Activated T-cell treated with anti-CD3 and anti-CD28 coated beads for 4 hours (primary cell): ENCODE data around the gene SNX32.
"Not testable (repeated sequence)": the region's sequence is repeated elsewhere in the genome, so short reads cannot be mapped to it uniquely, and the experiment has no call there.

Source experiments
- DNase-seq: peaks from one replicate; pipeline ENCODE4 v3.0.0-alpha.2; 2020

Gene SNX32

DNA sequence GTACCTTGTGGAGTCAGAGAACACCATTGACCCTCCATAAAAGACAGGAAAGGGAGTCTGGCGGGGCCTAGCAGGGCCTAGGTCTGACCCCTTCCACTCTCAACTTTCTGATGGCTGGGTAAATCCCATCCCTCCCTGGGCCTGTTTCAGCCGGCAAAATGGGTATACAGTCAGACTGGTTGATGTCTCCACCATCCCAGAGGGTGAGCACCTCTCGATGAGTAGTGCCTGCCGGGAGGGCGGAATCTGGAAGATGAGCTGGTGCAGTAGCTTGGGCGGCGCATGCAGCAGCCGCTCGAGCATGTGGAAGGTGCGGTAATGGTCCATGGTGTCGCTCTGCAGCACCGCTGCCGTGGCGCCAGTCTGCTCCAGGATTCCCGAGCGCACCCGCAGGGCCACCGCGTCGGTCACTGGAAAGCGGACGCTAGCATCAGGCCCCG lies 54.0 kb downstream of the SNX32 start:
- no peak for DNase-seq

DNA sequence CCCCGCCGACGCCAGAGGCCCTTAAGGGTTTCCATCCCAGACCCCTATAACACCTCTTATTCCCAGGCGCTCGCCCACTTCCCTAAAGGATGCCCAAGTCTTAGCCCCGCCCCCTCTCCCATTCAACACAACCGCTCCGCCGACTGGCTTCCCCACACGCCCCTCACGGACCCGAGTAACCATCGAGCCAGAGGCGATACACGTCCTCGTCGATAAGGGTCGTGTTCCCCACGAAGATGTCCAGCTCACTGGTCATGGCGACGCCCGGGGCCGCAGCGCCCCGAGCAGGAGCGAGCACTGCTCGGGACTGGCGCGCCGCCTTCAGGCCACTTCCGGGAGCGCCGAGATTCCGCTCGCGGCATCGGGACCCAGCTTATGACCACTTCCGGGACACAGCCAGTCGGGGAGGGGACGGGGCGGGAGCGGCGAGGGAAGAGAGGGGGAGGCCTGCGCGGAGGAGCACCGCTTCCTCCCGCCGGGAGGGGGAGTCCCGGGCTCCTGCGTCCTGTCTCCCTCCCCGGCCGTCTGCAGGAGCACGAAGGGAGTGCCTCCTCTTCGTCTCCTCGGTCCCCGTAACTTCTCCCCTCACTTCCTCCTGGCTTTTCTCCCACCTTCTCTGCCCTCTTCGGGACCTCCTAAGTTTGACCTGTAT lies 54.5 kb downstream of the SNX32 start, which contains the start of gene FIBP:
Gene FIBP (minus strand): TSS at position 309 of the 652 bp plus-strand sequence. CDS start 53 bp downstream, at position 256.
- DNase-seq, result peak; percentile 89

DNA sequence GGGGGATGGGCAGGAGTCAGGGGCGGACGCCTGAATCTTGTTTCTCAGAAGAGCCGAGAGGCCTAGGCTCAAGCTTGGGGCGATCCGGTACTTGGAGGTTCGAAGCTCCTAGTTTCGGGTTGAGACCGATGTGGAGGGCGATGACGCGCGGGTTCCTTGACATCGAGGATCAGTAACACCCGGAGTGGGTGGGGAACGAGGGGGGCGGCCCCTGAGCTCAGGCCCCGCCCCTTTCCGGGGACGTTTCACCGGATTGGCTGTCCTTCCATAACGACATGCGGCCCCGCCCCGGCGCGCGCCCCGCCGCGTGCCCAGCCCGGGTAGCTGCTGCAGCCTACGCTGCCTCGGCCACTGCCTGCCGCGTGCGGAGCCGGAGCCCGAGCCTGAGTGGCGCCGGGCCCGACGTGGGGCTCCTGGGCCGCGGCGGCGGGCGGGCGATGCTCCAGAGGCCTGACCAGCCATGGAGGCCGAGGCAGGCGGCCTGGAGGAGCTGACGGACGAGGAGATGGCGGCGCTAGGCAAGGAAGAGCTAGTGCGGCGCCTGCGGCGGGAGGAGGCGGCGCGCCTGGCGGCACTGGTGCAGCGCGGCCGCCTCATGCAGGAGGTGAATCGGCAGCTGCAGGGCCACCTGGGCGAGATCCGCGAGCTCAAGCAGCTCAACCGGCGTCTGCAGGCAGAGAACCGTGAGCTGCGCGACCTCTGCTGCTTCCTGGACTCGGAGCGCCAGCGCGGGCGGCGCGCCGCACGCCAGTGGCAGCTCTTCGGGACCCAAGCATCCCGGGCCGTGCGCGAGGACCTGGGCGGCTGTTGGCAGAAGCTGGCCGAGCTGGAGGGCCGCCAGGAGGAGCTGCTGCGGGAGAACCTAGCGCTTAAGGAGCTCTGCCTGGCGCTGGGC lies 56.8 kb downstream of the SNX32 start, which contains the start of gene CCDC85B:
Gene CCDC85B (plus strand): TSS at position 350 of the 895 bp plus-strand sequence. CDS start 111 bp downstream, at position 461.
- DNase-seq, result peak; percentile 99

DNA sequence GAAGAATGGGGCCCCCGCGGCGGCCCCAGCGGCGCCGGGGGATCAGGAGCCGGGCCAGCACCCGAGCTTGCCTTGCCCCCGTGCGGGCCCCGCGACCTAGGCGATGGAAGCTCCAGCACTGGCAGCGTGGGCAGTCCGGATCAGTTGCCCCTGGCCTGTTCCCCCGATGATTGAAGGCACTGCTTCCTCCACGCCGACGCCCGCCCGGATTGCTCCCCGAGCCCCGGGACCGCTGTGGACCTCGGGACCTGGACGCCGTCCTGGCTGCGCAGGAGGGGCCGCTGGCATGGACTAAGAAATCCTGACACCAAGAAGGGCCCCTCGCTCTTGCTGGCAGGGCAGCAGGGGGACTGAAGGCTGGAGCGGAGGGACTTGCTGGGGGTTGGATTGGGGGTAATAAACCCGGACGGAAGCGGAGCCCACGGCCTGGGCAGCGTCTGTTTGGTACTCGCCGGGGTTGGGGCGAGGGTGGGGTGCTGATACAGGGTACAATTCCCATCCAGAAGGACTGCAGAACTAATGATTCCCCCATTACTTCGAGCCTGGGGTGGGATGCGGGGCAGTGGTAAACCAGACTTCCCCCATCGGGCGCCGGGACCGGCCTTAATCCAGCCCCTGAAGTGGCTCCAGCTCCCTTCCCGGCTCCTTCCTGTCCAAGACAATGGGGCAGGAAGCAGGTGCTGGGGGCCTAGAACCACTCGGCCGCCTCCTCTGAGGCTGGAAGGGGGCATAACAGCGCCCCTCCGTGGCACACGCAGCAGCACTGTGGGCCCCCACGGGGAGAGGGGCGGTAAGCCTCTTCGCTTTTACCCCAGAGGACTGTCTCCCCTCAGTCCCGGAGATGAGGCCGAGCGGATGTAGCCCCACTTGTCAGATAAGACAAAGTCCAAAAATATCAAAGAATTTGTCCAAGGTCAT lies 57.7 kb downstream of the SNX32 start:
- DNase-seq, result no peak

DNA sequence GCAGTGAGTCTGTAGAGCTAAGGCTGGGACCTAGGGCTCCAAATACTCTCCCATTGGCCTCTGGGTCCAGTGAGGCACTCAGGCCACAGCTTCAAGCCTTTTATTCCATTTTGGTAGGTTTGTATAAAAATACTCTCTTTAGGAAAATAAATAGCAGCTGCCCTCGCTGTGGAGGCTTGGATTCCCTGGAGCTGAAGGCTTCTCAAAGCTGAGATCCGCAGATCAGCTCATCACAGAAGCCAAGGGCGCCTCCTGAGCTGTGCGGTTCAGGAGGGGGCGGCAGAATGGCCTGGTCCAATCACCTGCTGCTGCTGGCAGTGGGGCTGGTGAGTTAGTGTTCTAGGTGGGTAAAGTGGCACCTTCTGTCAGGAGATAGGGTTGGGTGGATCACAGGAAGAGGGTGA lies 58.4 kb downstream of the SNX32 start:
- not testable (repeated sequence) for DNase-seq

DNA sequence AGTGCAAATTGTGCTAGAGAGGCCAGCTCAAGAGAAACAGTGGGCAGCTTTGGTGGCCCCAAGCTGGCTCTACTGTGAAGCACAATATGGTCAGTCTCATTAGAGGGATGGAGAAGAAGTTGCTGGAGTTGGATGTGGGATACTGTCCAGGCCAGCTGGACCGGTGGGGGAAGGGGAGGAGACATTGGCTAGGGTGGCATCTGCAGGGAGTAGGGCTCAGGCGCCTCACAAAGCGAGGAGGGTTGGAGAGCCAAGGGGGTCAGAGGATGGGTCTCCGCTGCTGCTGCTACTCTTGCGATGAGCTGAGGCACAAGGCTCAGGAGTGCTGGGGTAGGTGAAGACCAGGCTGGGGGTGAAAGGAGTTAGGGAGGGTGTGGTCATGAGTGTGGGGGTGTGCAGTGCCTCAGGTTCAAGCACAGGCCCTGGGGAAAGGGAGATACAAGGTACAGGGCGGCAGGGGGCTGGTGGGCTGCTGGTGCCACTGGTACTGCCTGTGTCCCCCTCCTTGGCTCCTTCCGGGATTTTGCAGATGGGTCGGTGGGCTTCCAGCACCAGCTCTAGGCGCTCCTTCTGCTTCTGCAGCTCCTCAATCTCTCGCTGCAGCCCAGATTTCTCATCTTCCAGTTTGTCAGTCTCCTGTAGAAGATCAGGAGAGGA lies 59.0 kb downstream of the SNX32 start:
- no peak for DNase-seq

DNA sequence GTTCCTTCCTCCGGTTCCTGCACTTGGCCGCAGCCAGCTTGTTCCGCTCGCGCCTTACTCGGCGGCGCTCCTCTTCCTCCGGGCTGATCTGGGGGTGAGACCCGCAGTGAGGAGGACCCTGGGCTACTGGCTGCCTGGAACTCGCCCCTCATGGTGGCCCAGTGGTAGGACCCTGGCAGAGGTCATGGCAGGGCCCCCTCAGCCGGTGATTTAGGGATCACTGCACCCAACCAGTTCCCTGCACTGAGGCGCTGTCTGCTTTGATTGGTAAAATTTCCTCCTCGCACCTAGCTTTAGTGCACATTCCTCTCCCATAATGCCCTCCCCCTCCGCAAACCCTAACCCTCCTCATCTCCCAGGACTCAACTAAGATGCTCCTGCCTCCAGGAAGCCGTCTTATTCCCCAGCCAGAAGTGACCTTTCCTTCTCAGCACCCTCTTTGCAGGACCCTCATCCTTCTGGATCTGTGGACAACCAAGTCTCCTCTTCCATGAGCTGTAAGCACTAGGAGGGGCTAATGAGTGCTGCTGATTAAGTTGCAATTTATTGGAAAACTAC lies 60.4 kb downstream of the SNX32 start:
- DNase-seq, result no peak

DNA sequence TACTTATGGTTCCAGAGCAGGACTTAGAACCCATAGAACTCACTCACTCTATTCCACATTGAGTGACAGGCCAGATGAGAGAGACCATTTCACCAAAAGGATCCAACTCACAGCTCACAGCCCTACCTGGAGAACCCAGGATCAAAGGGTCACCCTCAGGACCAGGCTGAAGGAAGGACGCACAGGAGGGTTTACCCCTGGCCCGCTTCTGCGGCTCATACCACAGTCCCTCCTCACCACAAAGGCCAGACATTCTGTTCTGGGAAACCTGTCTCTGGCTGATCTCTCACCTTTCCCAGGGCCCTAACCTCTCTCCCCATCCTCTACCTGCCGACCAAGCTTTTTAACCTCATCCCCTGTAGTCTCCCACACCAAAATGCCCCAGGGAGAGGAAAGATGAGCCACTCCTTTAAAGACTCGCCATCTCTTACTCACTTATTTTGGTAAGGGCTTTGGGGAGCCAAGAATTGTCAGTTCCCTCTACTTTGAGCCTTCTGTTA lies 61.8 kb downstream of the SNX32 start:
- DNase-seq, result no peak

DNA sequence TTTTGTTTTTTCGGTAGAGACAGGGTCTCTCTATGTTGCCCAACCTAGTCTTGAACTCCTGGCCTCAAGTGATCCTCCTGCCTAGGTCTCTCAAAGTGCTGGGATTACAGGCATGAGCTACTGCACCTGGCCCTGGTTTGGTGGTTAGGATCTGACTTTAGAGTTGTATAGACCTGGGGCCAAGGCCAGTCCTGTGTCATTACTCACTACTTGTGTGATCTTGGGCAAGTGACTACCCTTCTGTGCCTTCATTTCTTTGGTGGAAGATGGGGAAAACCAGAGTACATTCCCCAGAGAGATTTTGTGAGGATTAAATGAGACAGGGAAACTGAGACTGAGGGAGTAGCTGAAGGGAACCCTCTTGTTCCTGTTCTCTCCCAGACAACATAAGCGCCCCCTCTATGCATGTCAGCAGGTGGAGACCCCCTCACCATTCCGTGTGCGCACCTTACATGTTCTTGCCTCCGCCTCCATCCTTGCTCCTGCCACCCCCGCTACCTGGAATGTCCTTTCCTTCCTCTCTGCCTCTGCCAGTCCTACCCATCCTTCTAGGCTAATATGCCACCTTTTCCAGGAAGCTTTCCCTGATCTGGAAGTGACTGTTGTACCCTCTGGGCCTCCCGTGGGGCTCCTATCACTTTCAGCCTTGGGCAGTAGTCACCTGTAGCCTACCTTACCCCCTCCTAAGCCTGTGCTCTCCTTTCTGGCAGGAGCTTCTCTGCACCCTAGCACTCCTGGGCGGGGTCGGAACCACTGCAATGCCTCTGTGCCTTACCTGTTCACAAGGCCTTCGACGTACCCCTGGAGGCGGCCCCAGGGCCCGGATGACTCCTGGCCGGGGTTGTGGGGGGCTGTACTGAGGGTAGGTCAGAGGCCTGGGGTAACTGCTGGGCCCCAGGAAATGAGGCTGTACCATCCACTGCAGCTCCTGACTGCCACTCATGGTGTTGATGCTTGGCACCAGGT lies 62.6 kb downstream of the SNX32 start:
- DNase-seq, result no peak

DNA sequence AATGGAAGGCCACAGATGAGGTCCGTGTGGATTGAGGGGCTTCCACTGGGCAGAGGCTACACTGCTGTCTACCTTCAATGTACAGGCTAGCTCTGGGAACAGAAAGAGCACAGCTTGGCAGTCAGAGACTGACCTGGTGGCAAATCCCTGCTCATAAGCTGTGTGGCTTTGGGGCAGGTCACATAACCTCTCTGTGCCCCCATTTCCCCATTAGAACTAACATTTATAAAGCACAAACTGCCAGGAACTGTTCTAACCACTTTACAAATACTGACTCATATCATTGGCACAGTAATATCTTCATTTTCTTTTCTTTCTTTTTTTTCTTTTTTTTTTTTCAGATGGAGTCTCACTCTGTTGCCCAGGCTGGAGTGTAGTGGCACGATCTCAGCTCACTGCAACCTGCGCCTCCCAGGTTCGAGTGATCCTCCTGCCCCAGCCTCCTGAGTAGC lies 63.3 kb downstream of the SNX32 start:
- DNase-seq, result no peak

DNA sequence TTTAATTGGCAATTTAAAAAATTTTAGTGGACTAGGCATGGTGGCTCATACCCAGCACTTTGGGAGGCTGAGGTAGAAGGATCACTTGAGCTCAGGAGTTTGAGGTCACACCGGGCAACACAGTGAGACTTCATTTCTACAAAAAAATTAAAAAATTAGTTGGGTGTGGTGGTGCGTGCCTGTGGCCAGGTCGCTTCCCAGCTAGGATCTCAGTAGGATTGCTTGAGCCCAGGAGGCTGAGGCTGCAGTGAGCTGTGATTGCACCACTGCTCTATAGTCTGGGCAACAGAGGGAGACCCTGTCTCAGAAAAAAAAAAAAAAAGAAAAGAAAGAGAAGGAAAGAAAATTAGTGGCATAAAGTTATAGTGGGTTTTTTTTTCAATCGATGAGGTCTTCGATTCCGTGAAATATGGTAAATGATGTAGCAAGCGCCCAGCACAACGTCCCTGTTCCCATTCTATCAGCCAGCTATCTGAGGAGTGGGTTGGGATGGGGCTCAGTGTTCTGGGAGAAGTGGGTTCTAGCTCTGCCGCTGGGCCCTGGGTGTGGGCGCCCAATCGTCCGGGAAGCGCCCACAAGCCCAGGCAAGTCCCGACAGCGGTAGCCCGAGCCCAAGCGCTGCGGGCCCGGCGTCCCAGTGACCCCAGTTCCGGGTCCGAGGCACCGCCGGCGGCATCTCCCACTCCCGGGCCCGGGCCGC lies 65.0 kb downstream of the SNX32 start:
- no peak for DNase-seq

DNA sequence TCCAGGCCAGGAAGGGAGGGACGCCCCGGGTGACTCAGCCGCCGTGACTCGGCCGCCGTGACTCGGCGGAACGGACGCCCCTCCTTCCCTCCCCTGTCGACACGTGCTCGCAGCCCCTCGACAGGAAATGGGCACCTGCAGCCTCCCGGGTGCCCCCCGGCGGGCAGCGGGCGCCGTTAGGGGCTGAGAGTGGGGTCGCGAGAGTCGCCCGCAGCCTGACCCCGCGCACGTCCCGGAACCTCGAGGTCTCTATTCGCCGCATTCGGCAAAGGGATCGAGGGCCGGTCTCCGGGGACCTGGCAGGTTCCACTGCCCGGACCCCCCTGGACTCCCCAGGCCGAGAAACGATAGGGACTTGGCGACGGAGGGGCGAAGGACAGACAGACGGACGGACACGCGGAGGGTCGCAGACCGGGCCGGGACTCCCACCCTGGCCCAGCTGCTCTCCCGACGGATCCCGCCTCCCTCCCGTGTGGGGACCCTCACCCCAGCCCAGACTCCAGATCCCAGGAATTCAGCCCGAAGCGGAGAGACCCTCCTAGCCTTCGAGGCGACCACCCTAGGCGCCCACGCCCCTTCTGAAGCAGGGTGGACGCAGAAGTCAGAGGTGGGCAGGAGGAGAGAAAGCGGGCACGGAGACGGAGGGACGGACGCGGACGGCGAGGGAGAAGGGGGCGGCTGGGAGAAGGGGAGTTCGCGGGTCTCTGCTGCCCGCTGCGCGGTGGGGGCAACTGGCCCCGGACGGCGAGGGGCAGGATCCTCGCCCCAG lies 65.8 kb downstream of the SNX32 start:
- peak; percentile 65 for DNase-seq

DNA sequence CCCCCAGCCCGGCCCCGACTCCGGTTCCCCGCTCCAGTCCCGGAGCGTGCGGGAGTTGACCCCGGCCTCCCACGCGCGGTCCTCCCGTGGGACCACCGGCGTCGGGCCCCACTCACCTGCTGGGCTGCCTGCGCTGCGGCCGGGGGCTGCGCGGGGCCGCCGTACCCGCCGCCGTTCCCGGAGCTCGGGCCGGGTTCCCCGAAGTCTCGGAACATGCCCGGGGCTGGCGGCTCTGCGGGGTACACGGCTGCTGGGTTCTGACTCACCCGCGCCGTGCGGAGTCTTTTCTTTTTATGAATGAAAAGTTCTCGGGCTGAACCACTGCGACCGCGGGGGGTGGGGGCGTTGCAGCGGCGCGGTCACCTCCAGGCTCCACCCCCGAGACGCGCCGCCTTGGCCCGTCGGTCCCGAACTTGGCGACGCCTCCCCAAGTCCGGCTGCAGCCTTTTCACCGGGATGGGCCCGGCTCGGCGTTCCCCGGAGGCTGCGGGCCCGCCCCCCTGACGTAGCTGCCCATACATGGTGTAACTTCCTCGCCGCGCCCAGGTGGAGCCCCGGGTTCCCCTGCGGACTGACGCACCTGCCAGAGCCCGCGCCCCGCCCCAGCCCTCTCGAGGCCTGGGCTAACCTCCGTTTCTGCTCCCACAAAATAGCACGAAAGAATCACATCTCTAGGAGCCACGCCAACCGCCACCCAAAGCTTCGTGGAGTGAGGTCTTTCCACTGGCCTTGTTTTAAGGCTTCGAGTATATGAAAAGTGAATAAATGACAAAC lies 66.5 kb downstream of the SNX32 start, which contains the start of gene FOSL1:
Gene FOSL1 (minus strand): TSS at position 264 of the 774 bp plus-strand sequence. CDS start 49 bp downstream, at position 215.
- peak; percentile 89 for DNase-seq

DNA sequence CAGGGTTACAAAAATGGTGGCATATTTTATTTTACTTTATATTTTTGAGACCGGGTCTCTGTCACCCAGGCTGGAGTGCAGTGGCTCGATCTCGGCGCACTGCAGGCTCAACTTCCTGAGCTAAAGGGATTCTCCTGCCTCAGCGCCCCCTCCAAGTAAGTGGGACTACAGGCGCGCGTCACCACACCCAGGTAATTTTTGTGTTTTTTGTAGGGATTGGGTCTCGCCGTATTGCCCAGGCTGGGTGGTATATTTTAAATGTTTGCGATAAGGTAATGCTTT lies 67.1 kb downstream of the SNX32 start:
- no peak for DNase-seq

DNA sequence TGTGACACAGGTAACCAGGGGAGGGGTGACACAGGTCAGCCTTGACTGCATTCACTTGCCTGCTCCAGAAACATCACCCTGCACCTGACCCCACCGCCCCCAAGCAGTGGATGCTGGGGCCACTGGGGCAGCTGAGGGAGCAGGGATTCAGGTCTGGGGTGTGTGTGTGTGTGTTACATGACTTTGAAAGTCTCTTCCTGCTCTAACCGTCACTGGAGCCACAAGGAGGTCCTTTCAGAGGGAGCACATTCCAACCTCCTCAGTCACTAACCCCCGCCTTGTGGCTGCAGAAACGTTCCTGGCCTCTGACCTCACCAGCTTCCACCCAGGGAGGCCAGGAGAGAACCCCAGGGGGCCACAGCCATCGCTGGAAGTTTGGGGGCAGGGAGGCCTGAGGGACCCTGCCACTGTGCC lies 69.3 kb downstream of the SNX32 start:
- DNase-seq, result no peak
